HG03175 (cell line): Measurements from ENCODE around the gene NUDT22.

Experiments
- ATAC-seq: cut with Tn5 transposase; IDR thresholded peaks from one replicate; pipeline ENCODE4 v1.9.1; 2021; ENCODE audit warnings: mild to moderate bottlenecking, moderate library complexity; ENCODE audit not compliant: unreplicated experiment

NUDT22 gene

GRCh38 chr11:64241241-64241490 is 15.1 kb downstream of the NUDT22 start:
- peak; percentile 65 for ATAC-seq

GRCh38 chr11:64241491-64242374 is 15.7 kb downstream of the NUDT22 start:
- ATAC-seq: peak; percentile 4

DNA sequence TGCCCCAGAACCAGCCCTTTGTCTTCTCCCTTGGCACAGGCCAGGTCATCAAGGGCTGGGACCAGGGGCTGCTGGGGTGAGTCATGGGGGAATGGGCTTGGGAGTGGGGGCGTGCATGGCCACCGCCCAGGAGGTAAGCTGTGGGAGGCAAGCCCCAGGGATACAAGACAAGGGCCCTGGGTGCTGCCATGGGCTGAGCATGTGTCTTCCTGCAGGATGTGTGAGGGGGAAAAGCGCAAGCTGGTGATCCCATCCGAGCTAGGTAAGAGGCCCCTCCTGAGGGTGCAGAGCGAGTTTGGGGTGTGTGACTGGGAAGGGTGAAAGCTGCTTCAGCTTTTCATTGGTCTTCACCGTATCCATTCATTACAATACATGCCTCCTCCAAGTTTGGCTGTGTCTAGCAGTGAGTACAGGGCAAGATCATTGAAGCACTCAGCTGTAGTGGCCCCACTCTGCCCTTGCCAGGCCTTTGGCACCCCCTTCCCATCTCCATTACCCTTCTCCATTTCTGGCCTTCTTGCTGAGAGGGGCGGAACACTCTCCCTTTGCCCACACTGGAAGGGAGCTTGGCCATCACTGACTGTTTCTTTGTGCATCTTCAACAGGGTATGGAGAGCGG is 17.3 kb downstream of the NUDT22 start:
- ATAC-seq: no peak

DNA sequence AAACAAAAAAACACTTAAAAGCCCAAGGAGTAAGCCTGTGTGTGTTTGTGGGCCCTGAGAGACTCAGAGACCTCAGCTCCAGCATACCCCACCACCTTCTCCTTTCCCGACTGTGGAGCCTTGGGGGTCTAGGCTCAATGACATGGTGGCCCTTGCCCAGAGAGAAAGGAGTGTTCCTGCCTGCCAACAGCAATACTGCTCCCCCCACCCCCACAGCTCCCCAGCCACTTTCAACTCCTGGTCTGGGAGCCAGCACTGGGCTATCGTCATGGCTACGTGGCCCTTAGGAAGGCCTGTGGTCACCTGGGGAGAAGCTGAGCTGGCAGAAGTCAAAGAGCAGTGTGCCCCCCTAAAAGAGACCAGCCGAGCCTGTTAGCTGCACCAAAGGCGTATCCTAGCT is 18.0 kb downstream of the NUDT22 start:
- no peak for ATAC-seq

- ATAC-seq: no peak
Measured at GRCh38 chr11:64244966-64245365, 18.9 kb downstream of the NUDT22 start.

- ATAC-seq: no peak
Measured at GRCh38 chr11:64245401-64245796, 19.3 kb downstream of the NUDT22 start.

GRCh38 chr11:64245797-64246620 is 19.9 kb downstream of the NUDT22 start:
- ATAC-seq: no peak

GRCh38 chr11:64246621-64246870 is 20.5 kb downstream of the NUDT22 start:
- ATAC-seq: peak; percentile 9

GRCh38 chr11:64246871-64247728 is 21.0 kb downstream of the NUDT22 start, which contains the start of gene PPP1R14B:
TSS of gene PPP1R14B (minus strand) at chr11:64246943. CDS start at chr11:64246673, 270 bp downstream.
- peak; percentile 35 for ATAC-seq

DNA sequence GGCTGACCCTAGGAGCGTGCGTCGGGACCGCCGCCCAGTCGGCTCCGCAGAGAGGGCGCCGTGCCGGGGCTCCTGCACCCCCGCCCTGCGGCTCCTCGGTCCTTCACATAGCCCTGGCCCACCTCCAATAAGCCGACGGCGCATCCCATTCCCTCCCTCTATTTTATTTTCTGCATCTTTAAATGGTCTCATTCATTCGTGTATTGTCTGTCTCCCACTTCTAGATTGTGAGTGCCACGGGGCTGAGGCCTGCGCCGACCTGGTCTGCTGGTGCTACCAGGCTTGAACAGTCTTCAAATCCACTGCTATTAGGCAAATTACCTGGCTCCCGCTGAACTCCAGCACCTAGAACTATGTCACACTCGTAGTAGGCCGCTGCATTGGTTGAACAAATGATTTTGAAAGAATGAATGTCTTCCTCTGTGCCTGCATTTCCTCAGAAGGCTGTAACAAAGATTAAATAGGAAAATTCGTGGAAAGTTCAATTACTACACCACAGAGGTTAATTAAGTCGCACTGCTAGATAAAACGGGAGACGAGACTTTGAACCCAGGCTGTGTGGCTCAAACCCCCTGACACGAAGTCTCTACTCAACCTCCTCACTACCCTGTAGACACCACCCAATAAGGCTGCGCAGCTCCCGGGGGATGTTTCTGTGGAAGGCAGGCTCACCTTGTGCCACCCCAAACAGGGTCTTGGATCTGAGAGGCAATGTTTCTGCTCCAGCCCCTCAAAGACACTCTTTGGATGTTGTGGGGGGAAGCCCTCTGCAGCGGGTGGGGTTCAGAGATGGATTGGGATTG is 21.9 kb downstream of the NUDT22 start:
- ATAC-seq: no peak

GRCh38 chr11:64248578-64248977 is 22.5 kb downstream of the NUDT22 start:
- ATAC-seq: no peak

DNA sequence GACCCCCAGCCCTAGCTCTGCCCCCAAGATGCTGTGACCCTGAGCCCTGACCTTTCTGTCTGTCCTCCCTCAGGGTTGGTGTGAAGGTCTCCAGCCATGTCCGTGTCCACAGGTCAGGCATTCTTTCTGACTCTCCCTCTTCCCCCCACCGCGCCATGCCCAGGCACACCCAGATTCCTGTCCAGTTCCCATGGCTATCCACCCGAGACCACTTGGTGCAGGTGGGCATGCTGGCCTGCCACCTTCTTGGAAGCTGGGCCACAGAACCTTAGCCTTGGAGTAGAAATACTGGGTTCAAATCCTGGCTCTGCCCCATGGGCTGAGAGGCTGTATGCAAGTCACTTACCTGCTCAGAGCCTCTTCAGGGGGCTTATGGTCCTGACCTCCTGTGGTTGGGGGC is 23.0 kb downstream of the NUDT22 start:
- no peak for ATAC-seq

DNA sequence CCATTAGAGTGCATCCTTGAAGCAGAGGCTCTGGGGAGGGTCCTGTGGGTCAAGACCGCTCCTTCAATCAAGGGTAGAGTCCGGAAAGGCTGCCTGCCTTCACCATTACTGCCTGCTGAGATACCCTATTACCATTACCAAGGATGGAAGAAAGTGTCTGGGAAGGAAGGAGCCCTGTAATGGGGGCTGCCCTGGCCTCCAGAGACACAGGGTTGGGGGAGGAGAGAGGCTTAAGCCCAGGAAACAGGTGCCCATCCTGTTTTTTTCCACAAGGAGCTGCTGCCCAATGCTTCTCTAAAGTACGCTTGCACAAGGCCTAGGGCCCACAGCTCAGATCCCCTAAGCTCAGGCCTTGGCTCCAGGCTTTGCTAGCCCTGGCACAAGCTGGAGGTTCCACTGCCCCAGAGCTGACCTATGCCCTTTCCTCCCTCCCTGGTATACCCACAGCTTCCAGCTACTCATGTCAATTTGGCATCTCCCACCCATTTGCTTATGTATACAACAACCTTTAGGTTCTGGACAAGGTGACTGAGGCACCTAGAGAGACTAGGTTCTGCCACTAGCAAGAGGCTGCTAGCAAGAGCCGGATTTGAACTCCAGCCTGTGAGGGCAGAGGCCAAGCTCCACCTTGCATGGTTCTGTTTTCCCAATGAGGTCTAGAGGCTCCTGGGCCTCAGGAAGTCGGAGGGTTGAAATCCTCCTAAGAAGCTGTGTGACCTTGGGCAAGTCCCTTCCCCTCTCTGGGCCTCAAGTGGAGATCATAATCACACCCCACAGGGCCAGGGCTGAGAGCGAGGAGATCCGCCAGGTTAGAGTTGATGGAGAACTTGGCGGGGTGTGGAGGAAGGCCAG is 23.7 kb downstream of the NUDT22 start:
- no peak for ATAC-seq

GRCh38 chr11:64250415-64251015 is 24.4 kb downstream of the NUDT22 start:
- no peak for ATAC-seq

DNA sequence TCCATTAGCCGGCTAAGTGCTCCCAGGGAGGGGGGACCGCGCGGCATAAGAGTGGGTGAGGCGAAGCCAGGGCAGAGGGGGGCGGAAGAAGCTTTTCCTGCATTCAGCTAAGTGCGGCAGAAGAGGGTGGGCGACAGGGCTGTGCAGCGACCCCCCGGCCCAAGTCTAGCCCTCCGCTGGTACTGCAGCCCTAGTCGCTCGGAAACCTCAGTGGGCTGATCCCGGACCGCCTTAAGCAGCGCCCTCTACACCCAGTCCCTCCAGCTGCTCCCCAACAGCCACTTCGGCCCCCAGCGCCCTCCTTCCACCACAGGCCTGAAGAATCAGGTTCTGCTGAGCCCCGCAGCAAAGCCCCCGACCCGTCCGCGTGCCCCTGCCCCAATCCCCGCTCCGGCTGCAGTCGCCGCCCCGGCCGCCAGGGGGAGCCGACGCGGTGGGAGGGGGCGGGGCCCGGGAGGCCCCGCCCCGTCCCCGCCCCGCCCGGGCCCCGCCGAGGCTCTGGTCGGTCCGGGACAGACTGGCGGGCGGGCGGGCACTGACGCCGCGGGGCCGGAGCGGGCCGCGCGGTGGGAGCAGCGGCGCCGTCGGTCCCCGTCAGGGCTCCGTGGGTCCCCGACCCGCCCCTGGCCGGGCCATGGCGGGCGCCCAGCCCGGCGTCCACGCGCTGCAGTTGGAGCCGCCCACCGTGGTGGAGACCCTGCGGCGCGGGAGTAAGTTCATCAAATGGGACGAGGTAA is 25.1 kb downstream of the NUDT22 start, which contains the start of gene PLCB3:
Gene PLCB3, plus strand, starts transcription at position 515 of the 737 bp plus-strand sequence. Its CDS starts 120 bp downstream, at position 635.
- ATAC-seq: peak; percentile 38

DNA sequence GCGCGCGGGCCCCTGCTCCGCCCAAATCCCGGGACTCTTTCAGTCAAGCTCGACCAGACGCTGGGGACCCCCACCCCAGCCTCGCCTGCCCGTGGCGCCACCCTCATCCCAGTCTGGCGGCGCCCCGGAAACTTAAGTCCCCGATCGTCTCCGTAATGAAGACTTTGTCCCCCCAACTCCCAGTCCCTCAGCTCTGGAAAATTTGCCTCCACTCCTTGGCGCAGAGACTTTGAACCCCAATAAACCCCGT is 25.6 kb downstream of the NUDT22 start:
- no peak for ATAC-seq

DNA sequence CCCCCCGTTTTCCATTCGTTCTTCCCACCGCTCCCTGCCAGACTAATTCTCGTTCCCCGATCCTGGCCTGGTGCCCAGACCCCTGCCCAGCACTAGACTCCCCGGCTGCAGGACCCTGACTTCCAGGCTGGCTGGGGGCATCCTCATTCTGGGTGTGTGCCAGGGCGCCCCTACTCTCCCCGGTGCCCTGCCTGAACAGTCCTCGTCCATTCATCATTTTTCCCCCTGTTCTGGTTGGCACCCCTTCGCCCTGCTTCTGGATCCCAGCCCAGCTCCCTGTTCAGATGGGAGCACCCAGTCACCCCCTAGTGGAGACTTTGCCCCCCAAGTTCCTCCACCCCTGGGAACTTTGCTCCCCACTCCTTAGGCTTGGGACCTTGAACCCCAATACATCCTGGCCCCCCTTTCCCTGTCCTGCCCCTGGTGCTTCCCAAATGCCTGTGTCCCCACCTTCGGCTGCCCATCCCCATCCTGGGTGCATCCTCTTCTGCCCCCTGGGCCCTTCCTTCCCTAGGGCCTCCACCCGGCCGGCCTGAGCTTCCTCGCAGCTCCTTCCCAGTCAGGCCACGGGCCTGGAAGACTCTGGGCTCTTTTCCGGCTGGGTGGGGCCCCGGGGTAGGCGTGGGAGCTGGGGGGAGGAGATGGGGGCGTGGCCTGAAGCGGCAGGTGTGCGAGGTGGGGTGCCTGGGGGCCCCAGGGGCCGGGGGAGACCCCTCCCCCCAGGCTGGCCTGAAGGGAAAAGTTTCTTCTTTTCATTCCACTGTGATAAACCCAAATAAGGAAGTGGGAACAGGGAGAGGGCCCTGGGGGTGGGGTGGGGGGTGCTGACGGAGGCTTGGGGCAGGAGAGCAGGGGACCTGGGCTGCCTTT is 26.2 kb downstream of the NUDT22 start:
- ATAC-seq: no peak
